NCI-H1417 treated with DMSO at 0.1 percent for 48 hours (cell line): ENCODE data around the gene SOX6.

Experiments
- DNase-seq: peaks from one replicate; lab custom pipeline; 2025; lab: John Stamatoyannopoulos, UW

The SOX6 gene

DNA sequence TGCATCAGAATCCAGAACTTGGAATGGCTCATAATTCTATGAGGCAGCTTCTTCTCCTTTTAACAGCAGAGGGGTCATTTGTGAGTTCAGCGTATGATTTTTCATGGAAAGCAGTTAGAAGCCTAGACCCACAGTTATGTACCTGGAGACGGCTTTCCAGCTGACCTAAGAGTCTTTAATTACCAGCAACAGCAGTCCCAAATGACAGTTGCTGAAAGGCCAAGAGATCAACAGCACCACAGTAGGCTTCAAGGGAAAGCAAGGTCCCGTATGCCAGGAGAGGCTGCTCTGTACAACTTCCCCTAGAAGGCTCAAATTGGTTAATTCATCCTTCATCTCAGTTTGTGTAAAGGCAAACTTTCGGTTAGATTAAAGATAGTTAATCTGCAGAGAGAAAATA is 363.0 kb downstream of the SOX6 start:
- no peak for DNase-seq

DNA sequence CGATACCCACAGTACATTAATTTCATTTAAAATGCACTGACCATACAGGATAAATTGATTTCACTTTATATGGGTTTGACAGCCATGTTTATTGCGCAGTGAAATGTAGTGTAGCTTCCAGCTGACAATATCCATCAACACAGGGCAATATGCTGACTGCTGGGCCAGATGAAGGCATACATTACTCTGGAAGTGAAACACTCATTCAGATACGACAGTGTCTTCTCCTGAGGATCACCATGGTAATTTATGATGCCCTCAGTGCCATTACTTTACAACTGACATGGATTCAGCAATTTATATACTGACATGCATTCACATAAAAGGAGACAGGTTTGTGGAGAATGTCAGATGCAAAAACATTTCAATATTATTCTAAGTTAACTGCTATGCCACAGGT is 365.1 kb downstream of the SOX6 start:
- no peak for DNase-seq

DNA sequence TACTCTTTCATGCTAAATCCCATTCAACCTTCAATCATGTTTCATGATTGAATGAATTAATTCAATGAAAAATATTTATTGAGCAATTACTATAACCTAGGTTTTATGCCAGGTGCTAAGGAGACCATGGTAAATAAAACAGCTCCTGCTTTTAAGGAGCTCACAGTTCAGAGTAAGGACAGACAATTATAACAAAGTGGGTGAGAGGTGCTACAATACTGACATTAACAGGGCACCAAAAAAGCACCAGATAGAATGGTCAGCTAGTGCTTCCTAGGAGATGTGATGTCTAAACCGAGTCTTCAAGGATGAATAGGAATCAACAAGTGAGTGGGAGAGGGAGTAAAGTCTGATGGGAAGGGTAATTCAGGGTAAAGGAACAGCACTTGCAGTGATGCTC is 366.7 kb downstream of the SOX6 start:
- DNase-seq, result no peak

DNA sequence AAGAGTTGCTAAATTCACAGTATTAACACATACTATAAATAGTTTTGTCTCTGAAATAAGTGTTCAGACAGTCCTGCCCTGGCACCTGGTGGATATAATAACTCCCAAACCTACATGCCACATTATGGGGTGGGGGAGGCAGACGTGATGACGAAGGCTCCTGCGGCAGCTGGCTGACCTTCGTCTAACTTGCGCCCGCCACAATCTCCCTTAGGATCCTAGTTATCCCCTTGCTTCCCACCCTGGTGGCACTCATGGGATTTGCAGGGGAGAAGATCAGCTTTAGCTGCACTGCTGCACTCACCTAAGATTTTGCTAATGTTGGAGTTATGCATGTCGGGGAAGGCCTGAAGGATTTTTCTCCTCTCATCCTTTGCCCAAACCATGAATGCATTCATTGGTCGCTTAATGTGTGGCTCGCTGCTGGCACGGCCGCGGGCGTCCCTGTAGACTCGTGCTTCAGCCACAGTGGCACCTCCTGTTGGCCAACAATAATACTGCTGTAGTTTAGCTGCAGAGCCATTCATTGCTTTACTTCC is 367.6 kb downstream of the SOX6 start:
- DNase-seq, result no peak

DNA sequence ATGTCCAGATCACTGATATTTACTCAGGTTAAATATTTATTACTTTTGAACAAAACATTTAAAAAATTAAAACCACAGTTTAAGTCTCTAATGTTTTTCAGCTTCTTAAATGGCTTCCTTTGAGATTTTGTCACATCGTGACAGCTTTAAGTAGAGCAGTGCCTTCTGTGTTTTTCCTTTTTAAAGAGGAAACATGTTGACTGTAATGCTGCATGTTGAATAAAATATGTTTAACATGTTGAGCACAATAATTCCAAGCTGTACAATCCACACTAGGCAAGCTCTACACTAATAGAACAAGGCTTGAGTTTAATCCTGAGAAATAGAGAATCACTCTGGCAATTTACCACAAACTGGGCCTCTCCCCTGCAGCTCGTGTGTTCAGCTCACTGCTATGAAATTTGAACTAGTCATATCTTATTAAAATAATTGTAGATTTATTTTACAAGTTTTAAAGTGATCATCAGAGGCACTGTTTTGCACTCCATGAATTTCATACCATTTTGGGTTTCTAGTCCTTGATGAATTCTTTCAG is 368.3 kb downstream of the SOX6 start:
- DNase-seq, result no peak

DNA sequence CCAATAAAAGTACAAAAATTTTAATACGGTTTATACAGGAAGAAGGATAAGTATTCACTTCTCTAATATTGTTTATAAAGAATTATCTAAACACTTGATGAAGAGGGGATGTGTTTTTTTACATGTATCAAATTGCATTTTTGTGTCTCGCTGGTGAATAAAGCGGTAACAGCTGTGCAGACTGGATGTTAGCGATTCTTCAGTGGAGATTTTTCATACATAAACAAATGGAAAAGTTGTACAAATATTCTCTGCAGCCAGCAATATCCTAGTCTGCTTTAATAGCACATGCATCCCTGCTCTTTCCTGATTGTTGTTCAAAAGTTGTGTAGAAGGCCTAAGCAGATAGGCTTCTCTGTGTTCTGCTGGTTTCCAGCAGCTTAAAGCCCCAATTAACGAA is 369.3 kb downstream of the SOX6 start:
- no peak for DNase-seq

DNA sequence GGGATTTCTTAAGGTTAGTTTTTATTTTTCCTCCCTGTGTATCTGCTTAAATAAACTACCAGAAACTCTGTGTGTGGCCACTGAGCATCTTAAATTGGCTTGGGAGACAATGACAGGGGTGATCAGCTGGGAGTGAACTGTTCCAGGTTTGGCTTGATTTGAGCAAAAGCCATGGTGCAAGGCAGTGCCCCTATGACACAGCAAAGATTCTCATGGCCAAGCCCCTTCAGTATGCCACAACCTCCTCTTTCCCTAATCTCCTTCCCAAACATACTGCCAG is 370.5 kb downstream of the SOX6 start:
- no peak for DNase-seq

DNA sequence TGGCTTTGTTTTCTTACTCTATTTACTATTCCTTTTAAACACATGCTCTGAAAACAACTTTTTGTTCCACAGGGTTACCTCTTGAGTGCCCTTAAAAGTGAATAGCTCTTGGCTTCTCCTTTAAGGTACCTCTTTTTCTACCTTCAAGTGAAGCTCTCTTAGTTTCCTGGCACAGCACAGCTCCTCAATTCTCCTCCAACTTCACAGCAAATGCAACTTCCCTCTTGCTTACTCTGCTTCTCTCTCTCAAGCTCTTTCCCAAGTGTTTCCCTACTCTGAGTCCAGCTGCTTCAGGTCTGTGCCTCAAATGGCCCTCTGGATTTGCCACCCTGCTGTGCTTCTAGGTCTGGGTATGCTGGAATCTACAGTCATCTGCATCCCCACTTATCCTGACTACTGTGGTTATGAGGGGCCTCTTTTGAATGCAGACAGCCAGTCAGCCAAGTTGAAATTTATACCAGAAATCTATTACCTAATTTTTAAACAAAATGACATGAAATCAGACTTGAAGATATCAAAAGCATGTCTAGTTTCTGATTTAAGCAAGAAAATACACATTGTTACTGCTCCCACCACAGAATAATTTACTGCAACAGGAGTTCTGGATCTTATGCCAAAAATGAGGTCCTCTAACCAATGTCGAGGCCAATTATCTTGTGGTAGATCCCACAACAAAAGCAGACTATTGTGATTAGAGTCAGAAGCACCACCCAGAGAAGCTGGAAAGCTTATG is 371.1 kb downstream of the SOX6 start:
- DNase-seq, result no peak

DNA sequence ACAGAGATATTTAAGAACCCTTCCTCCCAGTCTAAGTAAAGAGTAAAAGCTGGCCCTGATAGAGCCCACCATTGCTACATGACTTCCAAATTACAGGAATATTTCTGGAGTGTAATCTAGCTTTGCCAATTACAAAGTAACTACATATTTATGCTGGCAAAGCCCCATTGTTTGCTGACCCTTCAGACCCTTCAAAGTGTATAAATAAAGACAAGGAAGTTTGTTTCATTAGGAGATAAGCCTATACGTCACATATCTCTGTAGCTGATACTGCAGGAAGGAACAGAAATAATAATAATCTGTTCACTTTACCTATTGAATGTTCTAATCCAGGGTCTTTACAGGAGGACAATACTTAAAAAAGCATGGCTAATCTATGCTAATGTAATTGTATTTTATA is 375.1 kb downstream of the SOX6 start:
- no peak for DNase-seq

DNA sequence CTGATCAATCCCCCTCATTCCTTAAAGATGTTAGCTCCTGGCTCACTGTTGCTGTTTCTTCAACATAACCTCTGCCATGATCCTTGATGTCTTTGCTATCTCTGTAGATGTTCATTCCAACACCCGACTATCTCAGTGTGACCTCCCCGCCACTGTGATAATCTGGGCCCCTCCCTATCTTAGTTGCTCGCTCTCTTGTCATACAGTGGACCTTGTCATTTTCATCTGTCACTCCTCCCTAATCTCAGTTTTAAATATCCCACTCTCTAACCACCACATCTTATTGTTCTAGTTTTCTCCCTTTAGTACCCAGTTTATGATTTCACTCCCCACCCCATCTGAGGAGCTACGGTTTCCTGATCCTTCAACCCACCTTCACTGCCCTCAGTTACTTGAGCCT is 379.2 kb downstream of the SOX6 start:
- DNase-seq, result no peak

DNA sequence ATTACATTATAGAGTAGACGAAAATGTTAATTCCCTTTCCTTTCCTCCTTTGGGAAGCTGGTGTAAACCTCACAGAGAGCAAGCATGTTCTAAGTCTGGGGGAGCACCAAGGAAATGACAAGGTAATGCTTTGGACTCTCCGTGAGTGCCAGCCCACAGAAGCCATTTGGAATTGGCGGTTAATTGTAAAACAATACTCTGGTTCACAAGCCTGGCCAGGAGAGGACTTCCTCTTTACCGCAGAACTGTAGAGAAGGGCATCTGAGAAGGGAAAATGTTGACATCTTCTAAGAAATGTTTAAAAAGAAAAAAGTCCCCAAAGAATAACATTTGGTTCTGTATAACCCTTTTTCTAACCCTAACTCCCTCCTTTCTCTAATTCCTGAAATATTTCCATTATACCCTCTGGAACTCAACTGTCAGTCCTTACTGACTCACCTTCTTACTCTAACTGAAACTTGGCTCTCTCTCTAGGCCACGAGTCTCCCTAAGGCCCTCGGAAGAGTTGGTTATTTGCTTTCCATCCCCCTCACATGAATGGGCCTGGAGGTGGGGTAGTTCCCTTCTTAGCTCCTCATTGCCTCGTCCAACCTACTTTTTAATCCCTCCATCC is 379.8 kb downstream of the SOX6 start:
- DNase-seq, result no peak

DNA sequence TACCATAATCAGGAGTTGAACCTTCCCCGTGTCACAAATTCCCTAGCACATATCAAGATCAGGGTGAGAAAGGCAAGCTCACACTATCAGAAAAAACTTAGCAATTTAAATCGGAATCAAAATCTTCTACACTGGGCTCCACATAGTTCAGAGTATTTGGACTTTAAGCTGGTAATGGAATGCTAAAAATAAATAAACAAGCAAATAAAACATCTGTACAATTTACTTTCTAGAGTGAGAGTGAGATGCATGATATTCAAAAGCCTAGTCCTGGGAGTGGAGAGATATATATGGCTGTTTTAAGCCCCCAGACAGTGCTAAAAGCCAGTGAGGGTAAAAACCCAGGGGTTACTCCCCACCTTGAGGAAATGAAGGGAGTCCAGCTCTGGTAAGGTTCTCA is 380.6 kb downstream of the SOX6 start:
- no peak for DNase-seq

DNA sequence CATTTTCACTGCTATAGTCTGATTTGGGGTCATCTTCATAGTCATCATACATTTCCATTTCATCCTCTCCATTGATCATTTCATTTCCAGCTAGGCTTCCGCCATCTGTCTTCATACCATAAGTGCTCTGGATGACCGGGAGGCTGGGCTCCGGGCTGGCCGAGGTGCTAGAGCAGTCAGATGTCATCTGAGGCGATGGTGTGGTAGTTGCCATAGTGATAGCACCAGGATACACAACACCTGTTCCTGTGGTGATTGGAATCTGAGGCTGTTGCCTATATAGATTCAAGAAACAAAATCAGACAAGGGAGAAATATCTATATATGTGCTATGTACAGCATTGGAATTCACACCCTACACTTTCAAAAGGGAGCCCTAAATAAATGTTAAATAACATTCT is 383.5 kb downstream of the SOX6 start:
- DNase-seq, result no peak

DNA sequence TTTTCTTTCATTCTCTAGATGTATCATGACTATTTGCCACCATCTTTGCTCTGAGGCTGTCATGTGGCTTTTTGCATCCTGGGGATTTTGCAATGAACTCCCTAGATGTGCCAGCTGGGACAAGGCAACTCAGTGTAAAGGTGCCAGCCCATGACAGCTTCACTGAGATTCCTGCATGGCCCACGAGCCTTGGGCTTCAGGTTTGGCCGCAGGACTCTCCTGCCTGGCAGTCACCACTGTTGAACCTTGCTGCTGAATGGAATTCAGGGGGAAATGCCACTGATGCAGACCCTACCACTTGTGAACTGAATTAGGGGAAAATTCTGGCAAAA is 385.2 kb downstream of the SOX6 start:
- no peak for DNase-seq

DNA sequence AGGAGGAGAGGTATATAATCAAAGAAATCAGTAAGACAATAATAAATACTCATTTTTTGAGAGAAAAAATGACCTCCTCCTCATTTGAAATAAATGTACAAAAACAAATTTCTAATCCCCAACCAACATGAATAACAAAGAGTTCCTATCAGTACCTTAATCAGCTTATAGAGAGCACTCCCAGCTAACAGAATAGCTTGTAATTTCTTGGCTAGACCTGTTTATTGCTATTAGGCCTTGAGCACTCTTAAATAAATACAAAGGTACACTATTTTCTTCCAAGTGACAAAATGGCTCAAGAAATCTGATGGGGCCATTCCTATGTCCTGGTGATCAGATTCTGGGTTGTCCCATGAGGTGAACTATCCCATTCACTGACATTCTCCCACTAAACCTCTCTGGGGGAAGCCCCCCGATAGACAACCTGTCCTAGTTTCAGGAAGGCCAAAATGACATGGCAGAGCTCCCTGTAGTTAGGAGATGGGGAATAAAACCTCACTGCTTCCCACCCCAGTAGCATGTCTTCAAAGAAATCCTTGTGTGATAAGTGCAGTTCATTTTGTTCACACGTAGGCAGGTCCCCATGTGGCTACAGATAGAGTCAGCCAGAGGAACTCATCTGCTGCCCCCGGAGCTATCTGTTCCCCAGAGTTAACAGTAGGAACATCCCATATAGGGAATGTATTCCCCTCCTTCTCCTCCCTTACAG is 385.7 kb downstream of the SOX6 start:
- DNase-seq, result no peak

DNA sequence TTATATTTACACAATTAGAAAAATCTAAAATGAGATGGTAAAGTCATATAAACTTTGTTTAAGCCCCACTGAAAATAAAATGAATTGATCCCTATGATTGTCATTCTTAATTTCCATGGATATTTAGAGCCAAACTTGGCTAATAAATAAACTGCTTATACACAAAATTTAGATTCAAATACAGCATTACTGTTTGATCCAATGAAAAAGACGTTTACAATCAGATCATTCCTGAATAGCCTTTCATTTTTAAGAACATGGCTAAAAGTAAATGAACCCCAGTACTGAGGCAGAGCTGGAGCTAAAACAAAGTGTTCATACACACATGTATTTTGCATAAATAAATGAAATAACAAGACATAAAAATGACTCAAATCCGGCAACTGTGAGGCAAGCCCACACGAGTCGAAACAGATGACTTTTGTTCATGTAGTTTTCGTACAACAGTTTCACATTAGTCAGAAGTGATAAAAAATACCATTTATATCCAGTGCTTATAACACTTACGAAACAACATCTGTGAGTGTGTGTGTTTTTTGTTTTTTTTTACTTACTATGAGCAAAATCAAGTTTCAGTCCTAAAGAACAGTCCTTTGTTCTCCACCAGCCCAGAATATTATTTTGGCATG is 386.5 kb downstream of the SOX6 start:
- DNase-seq, result no peak

DNA sequence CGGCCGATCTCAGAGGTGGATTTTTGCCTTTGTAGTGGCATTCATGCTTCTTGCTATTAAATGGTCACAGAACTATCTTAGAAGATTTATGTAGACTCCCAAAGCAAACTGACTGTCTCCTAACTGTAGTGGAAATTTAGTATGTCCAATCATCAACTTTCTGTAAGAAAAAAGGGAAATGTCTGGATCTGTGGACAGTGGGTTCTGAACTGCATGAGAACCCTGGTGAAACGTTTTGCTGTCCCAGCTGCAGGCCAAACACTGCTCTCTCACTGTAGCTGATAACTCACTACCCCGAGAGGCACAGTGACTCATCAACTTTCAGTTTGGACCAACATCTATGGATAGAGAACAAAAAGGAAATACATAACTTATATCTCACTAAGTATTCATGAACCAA is 387.1 kb downstream of the SOX6 start:
- DNase-seq, result no peak

DNA sequence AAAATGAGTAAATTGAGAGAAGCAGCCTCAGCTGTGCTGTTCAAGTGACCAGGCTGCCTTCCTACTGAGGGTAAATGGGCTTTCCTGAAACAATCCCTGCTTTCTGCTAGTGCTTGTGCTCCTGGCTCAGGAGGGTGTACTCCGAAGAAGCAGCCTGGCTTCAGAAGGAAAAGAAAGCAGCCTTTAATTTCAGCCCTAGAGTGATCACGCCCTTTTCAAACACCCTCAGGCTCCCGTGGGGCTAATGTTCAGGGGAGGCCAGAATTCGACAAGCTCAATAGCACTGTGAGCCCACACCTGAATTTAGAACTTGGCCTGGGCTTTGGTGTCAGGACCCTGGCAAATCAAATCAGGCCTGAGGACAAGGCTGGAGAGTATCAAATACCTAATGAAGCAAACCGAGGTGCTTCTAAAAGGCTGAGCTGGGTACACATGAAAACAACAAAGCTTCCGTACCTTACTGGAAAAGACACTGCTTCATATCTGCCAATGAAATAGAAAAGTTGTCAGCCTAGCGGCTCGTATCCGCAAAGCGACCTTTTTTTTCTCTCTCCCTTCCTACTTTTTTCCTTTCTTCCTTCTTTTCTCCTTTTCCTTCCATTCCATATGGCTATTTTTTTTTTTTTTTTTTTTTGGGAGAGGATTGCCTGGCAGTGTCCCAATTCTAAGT is 387.8 kb downstream of the SOX6 start:
- DNase-seq, result no peak

DNA sequence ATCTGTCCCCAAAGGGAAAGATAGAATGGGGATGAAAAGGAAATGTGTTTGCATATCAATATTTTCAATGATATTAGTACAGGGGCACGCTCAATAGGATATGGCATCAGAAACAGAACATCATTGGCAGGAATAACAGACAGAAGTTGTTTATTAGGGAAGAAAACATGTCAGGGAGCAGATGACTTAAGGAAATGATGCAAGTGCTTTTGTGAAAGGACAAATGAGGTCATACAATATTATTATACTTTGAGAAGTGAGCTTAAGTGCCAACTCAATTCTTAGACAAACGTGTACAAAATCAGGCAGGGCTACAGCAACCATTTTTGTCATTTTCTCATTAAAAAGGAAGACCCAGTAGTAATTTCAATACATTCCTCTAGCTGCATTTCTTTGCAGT is 388.4 kb downstream of the SOX6 start:
- no peak for DNase-seq

DNA sequence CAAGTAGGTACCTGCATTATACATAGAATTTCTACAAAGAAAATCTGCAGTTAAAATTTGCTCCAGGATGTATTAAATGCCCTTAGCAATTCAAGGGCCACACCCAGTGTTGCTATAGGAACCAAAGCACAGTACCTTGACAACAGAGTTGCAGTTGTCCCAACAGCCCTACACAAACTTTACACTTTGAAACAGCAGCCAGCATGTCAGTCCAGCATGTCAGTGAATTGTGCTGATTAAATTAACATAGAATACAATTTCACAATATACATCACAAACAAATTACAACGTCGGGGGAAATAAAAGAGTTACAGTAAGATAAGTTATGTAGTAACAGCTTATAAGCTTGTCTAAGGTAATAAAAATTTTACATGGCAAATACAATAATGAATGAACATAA is 389.2 kb downstream of the SOX6 start:
- no peak for DNase-seq

DNA sequence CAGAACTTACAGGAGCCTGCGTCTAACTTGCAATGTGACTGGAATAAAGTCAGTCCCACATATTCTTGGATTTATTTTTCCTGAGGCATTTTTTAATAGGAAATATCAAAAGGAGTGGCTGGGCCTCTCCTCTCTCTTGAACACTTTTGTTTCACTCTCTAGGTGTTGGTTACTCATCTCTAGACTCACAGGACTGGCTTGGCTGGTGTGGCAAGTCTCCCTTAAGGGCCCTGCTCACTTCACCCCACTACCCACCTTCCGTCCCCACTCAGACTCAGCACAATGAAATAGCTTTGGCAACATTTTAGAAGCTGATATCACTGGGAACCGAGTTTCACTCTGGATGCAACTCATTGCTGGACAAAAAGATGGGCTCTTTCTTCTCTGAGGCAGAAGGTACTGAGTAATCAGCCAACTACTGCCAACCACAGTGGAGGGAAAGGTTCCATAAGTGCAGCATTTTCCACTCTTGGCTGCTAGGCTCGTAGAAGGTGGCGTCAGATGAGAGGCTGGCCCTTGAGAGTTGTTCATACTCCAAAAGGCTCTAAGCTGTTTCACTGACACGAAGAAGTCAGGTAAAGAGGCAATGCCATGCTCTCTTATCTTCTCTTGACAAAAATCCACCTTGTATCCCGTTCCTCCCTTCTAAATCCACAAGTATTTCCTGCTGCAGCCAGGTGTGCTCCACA is 390.6 kb downstream of the SOX6 start:
- no peak for DNase-seq

DNA sequence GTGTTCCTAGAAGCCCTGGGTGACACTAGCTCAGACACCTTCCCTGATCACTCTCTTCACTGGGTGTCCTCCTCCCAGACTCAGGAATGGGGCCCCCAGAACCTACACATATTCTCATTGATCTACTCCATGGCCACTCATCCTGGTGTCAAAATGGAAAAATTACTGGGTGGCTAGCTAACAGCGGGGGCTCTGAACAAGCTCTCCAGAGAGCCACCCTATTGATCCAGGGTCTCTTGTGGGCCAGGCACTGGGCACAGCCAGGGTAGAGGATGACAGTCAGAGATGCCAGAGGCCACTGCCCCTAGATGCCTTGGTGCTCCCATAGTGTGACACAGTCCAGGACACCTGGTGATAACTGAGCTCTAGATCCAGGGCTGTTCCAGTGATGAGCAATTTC is 393.1 kb downstream of the SOX6 start:
- DNase-seq, result no peak
